ENCODE data around the gene ABCC10. TPM values are rescaled to one million over a fixed set of nuclear protein-coding genes. Genes with fewer than 3 reads are reported as not detected.
"Not testable (repeated sequence)": the region's sequence is repeated elsewhere in the genome, so short reads cannot be mapped to it uniquely, and the experiment has no call there.

The ABCC10 gene
- total RNA-seq, 4 donors from 2014 or later = 30.3 to 75.2 (median 48.2) TPM

- Histone ChIP-seq H3K27ac (no peak overlapping the region), H3K27me3 (no peaks in the 10 kb centered on the region), H3K4me1 (peaks cover 0 to 15% (median 7%) of the 10 kb centered on the region in 4 donors), H3K36me3 (peaks cover 0 to 49% (median 0%) of the 10 kb centered on the region in 3 donors), H3K4me3 (no peak overlapping the region), H3K9me3 (no peaks in the 10 kb centered on the region)
- TF ChIP-seq CTCF (IDR thresholded peaks at IDR 0.05) (no peak), POLR2A (IDR thresholded peaks at IDR 0.05) (no peak)
- no peak for DNase-seq
Observed at GRCh38 chr6:43497689-43498088, 70.3 kb downstream of the ABCC10 start.

GRCh38 chr6:43498291-43498690, 71.0 kb downstream of the ABCC10 start:
- DNase-seq, H3K27ac ChIP-seq: not testable (repeated sequence)
- peaks cover 0 to 55% (median 0%) of the 10 kb centered on the region in 3 donors for H3K36me3 ChIP-seq

GRCh38 chr6:43499028-43499815, 71.9 kb downstream of the ABCC10 start:
- TF ChIP-seq POLR2A (IDR thresholded peaks at IDR 0.05) (no peak), CTCF (IDR thresholded peaks at IDR 0.05) (no peak)
- no peak for DNase-seq
- Histone ChIP-seq H3K27ac (no peak overlapping the region), H3K4me1 (peaks cover 0 to 12% (median 2%) of the 10 kb centered on the region in 4 donors), H3K27me3 (no peaks in the 10 kb centered on the region), H3K4me3 (no peak overlapping the region), H3K36me3 (peaks cover 0 to 63% (median 0%) of the 10 kb centered on the region in 3 donors), H3K9me3 (no peaks in the 10 kb centered on the region)

More at GRCh38 chr6:43498291-43498690, 71.0 kb downstream of the ABCC10 start:
- not testable (repeated sequence) for H3K4me3 ChIP-seq, H3K9me3 ChIP-seq, H3K27me3 ChIP-seq
- peaks cover 0 to 15% (median 5%) of the 10 kb centered on the region in 4 donors for H3K4me1 ChIP-seq

Small RNA genes within 50 kb of the gene (small RNA-seq; reads per million reads assigned to genes)
- 0 reads per million in 2 donors for gene MIR6780B
- 0 reads per million in 2 donors for gene RNU6-1113P

Other genes with a start within 250 kb of the ABCC10 start
- 100 to 1,000 TPM in 1 of 4 donors, 10 to 100 TPM in 3; 55.5 to 114 (median 85.5) TPM for gene CUL9, start 245.3 kb upstream of the ABCC10 start, total RNA-seq
- gene DNPH1, start 198.1 kb upstream of the ABCC10 start, total RNA-seq = 100 to 1,000 TPM; 138 to 304 (median 176) TPM
- 1 to 10 TPM in 3 of 4 donors, not detected in 1; 1.4 to 2.4 (median 1.4) TPM for gene TTBK1, start 184.1 kb upstream of the ABCC10 start, total RNA-seq
- under 1 TPM in 1 of 4 donors, not detected in 3; 0.80 TPM for gene SLC22A7, start 129.3 kb upstream of the ABCC10 start, total RNA-seq
- gene CRIP3, start 118.7 kb upstream of the ABCC10 start, total RNA-seq = 1 to 10 TPM in 1 of 4 donors, not detected in 3; 6.8 TPM
- gene ZNF318, start 57.9 kb upstream of the ABCC10 start, total RNA-seq = 10 to 100 TPM; 16.6 to 42.9 (median 24.5) TPM
- gene DLK2, start 28.0 kb downstream of the ABCC10 start, total RNA-seq = not detected
- gene TJAP1, start 50.0 kb downstream of the ABCC10 start, total RNA-seq = 10 to 100 TPM; 21.4 to 58.6 (median 45.7) TPM
- 1 to 10 TPM in 1 of 4 donors, not detected in 3; 3.3 TPM for gene LRRC73, start 82.8 kb downstream of the ABCC10 start, total RNA-seq
- gene YIPF3, start 89.4 kb downstream of the ABCC10 start, total RNA-seq = 100 to 1,000 TPM in 2 of 4 donors, 10 to 100 TPM in 2; 78.3 to 165 (median 108) TPM
- gene POLR1C, start 89.5 kb downstream of the ABCC10 start, total RNA-seq = 10 to 100 TPM in 3 of 4 donors, 1 to 10 TPM in 1; 8.6 to 29.7 (median 16.5) TPM
- 10 to 100 TPM; 17.3 to 55.3 (median 27.8) TPM for gene XPO5, start 148.5 kb downstream of the ABCC10 start, total RNA-seq
- gene POLH, start 148.6 kb downstream of the ABCC10 start, total RNA-seq = 10 to 100 TPM in 2 of 4 donors, 1 to 10 TPM in 2; 7.1 to 12.6 (median 10.2) TPM
- 100 to 1,000 TPM in 1 of 4 donors, 10 to 100 TPM in 3; 73.4 to 118 (median 88.4) TPM for gene GTPBP2, start 201.7 kb downstream of the ABCC10 start, total RNA-seq
- 10 to 100 TPM; 32.2 to 72.0 (median 58.0) TPM for gene MAD2L1BP, start 208.3 kb downstream of the ABCC10 start, total RNA-seq
- gene RSPH9, start 217.5 kb downstream of the ABCC10 start, total RNA-seq = 1 to 10 TPM in 1 of 4 donors, not detected in 3; 1.7 TPM

Data from Peyer's patch (tissue), 4 donors.